ENCODE measurements around the gene JARID2.

Gene JARID2

DNA sequence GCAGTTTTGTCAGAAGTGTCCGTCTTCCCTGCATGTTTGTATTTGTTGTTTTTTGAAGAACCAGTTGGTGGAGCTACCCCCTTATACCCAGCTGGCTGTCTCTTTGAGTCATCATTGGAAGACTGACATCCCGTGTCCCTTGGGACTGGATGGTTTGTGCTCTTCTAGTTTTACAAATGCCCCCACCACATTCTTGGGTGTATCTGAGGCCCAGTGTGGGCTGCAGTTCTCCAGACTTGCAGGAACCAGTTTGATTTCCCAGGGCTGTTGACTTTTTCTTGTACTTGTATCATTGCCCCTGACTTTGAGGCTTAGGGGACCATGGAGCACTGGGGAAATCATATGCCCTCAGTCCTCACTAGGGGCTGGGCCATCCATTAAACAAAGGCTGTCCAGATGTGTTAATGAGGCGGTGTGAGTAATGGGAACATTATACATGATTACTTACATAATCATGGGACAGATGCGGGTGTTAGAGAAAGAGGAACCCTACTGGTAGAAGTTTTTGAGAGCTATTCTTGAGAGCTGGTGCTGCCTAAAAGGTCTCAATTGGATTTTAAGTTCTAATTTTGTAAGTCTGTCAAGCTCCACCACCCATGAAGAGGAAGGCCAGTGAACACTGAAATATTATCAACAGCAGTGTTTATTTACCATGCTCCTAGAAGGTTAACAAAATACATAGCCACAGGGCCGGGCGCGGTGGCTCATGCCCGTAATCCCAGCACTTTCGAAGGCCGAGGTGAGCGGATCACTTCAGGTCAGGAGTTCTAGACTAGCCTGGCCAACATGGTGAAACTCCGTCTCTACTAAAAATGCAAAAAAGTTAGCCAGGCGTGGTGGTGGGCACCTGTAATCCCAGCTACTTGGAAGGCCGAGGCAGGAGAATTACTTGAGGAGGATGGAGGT is 8.5 kb downstream of the JARID2 start:
- no peaks in the 10 kb centered on the region for H3K9me3 ChIP-seq (ENCODE audit: severe bottlenecking)
- H3K27ac ChIP-seq, result no peak overlapping the region
- no peaks in the 10 kb centered on the region for H3K36me3 ChIP-seq
- no peaks in the 10 kb centered on the region for H3K27me3 ChIP-seq (ENCODE audit: insufficient read depth, low read depth, severe bottlenecking)
- TF ChIP-seq, protein P1, sequence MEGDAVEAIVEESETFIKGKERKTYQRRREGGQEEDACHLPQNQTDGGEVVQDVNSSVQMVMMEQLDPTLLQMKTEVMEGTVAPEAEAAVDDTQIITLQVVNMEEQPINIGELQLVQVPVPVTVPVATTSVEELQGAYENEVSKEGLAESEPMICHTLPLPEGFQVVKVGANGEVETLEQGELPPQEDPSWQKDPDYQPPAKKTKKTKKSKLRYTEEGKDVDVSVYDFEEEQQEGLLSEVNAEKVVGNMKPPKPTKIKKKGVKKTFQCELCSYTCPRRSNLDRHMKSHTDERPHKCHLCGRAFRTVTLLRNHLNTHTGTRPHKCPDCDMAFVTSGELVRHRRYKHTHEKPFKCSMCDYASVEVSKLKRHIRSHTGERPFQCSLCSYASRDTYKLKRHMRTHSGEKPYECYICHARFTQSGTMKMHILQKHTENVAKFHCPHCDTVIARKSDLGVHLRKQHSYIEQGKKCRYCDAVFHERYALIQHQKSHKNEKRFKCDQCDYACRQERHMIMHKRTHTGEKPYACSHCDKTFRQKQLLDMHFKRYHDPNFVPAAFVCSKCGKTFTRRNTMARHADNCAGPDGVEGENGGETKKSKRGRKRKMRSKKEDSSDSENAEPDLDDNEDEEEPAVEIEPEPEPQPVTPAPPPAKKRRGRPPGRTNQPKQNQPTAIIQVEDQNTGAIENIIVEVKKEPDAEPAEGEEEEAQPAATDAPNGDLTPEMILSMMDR (IDR thresholded peaks at IDR 0.05; ENCODE audit: low read depth, low read length), result peak; percentile 38; the same call in 1 of the 2 replicates
- DNase-seq, result no peak
- H3K4me3 ChIP-seq (ENCODE audit: low read depth, low read length), result no peak overlapping the region

DNA sequence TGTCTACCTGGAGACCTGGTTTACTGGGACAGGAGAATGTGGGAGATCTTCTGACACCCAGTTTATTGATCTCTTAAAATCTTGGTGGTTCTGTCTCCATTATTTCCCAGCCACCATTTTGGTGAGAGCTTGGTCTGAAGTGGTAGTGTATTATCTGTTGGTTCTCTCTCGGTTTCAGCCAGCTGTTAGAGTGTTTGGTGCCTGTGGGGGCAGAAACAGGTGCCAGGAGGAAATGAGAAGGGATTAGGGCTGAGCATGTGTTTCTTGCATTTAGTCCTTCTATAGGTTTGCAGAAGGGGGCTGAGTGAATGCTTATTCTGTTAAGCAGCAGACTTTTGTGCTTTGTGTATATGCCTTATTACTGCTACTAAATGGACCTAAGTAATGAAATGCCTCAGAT is 9.6 kb downstream of the JARID2 start:
- Histone ChIP-seq H3K36me3 (no peaks in the 10 kb centered on the region), H3K4me3 (ENCODE audit: low read depth, low read length) (no peak overlapping the region), H3K9me3 (ENCODE audit: severe bottlenecking) (no peaks in the 10 kb centered on the region), H3K27ac (peak overlapping the region; percentile 30), H3K27me3 (ENCODE audit: insufficient read depth, low read depth, severe bottlenecking) (no peaks in the 10 kb centered on the region)
- peak; percentile 57 for DNase-seq
- TF ChIP-seq, protein P1 (IDR thresholded peaks at IDR 0.05; ENCODE audit: low read depth, low read length), result no peak

DNA sequence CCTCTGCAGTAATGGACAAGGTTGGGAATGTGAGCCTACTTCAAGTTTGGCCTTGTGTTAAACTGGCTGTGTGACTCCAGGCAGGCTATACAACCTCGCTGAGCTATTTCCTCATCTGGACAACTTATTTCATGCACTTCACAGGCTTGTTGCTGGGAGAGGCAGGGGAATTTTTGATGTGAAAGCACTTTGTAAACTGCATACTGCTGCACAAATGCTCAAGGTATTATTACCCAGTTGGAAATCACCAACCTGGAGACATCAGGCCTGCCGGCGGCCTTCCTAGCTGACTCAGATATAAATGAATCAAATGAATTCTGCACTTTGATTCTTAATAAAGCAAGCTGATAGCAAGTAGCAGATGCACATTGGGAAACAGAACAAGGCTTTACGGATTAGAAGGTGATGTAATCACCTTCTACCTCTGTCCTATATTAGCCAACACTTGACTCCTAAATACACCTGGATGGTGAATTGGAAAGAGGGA is 10.1 kb downstream of the JARID2 start:
- no peak overlapping the region for H3K4me3 ChIP-seq (ENCODE audit: low read depth, low read length)
- peak overlapping the region; percentile 30 for H3K27ac ChIP-seq
- TF ChIP-seq, protein P1 (IDR thresholded peaks at IDR 0.05; ENCODE audit: low read depth, low read length), result no peak
- H3K27me3 ChIP-seq (ENCODE audit: insufficient read depth, low read depth, severe bottlenecking), result no peaks in the 10 kb centered on the region
- H3K36me3 ChIP-seq, result no peaks in the 10 kb centered on the region
- no peaks in the 10 kb centered on the region for H3K9me3 ChIP-seq (ENCODE audit: severe bottlenecking)
- no peak for DNase-seq

DNA sequence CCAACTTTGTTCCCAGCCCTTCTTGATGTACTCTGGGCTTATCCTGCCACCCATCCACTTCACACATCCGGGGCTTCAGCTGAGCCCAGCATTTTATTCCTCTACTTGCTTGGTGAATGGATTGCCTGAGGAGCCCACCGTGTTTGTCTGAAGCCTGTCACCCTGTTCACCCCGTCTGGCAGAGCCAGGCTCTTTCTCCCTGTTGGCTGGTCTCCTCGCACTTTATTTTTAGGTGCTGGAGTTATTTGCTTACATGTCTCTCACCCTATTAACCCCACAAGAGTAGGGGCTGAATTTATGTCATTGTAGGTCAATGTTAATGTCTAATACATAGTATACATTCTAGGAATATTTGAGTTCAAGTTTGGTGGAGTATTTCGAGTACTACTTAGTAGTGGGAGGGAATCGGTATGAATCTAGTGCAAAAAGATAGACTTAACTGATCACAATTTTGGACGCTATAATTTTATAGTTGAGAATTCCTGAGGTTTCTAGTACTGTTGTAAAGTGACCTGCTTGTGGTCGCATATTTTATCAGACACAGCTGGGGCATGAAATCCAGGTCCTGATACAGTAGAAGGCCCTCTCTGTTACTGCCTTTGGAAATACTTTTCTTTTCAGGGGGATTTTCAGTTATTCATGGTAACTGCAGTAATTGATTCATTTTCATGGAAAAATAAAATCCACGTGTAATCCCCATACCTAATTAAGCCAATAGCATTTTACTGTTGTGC is 10.8 kb downstream of the JARID2 start:
- Histone ChIP-seq H3K27me3 (ENCODE audit: insufficient read depth, low read depth, severe bottlenecking) (no peaks in the 10 kb centered on the region), H3K36me3 (no peaks in the 10 kb centered on the region), H3K9me3 (ENCODE audit: severe bottlenecking) (no peaks in the 10 kb centered on the region), H3K4me3 (ENCODE audit: low read depth, low read length) (no peak overlapping the region), H3K27ac (peak overlapping the region; percentile 30; the same call in 1 of the 2 replicates)
- no peak for DNase-seq
- TF ChIP-seq, protein P1 (IDR thresholded peaks at IDR 0.05; ENCODE audit: low read depth, low read length), result no peak

DNA sequence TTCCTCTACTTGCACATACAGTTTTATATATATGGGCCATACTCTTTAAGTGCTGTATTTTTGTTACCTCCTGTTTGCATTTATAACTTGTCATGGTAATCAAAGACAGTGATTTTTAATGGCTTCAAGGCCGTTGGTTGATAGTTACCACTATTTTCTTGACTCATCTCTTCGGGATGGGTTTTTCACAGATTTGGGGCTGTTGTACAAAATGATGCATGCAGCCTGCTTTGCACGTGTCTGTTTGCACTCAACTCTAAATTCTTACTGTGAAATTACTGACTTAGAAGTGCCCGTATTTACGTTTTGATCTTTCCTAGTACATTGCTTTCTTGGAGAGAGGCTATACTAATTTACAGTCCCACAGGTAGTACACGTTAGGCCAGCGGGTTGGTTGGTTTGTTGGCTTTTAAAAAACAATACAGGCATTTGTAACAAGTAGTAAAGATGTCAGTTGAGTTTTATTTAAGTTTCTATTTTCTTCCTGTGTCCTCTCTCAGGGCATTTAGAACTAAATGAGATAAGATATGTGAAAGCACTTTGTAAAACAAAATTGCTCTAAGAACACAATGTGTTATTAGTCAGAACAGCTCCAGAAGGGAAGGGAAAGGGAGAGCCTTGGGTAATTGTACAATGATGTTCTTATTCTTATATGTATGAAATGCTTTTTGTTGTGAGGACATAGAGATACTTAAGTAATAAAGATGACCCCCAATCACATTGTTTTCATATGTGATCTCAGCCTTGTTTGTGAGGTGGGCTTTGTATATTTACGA is 11.7 kb downstream of the JARID2 start:
- Histone ChIP-seq H3K27ac (no peak overlapping the region), H3K9me3 (ENCODE audit: severe bottlenecking) (no peaks in the 10 kb centered on the region), H3K4me3 (ENCODE audit: low read depth, low read length) (no peak overlapping the region), H3K27me3 (ENCODE audit: insufficient read depth, low read depth, severe bottlenecking) (no peaks in the 10 kb centered on the region), H3K36me3 (no peaks in the 10 kb centered on the region)
- TF ChIP-seq, protein P1 (IDR thresholded peaks at IDR 0.05; ENCODE audit: low read depth, low read length), result no peak
- DNase-seq, result no peak
